ENCODE data around the gene CDH13. TPM values are rescaled to one million over a fixed set of nuclear protein-coding genes. Genes with fewer than 3 reads are reported as not detected.

Gene CDH13
- total and polyA plus RNA-seq, 2 experiments from 2014 or later: 1.6 to 4.4 TPM

DNA sequence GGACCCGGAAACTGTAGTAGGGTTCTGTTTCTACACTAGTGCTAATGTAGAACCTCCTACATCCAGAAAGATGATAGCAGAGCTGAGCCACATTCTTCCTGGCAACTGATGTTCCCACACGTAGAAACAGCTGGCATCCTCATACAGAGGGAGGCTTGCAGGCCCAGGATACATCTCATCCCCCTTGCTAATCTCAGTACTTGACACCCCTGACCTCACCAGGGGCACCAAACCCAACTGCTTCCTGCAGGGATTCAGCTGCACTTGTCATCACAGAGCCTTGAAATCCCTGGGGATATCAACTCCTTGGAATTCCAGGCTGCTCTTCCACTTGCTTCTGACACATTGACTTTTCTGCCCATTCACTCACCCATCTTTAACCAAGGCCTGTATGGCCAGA, 1105.8 kb downstream of the CDH13 start:
- H2AFZ ChIP-seq: no peak overlapping the region
- H3K27ac ChIP-seq (ENCODE audit: low read depth): no peak overlapping the region
- no peak overlapping the region for H3K4me3 ChIP-seq
- H3K4me1 ChIP-seq (ENCODE audit: insufficient read depth): no peaks in the 10 kb centered on the region; the same call in 1 of the 2 replicates
- H3K79me2 ChIP-seq (replicated peaks; ENCODE audit: insufficient read depth): no peaks in the 10 kb centered on the region
- no peaks in the 10 kb centered on the region for H3K4me1 Mint-ChIP-seq
- no peaks in the 10 kb centered on the region for H3K27me3 ChIP-seq (ENCODE audit: insufficient read depth)
- H3K4me2 ChIP-seq: no peak overlapping the region
- no peaks in the 10 kb centered on the region for H3F3A ChIP-seq (replicated peaks; ENCODE audit: low read depth)
- no peak overlapping the region for H3K4me3 Mint-ChIP-seq
- TF ChIP-seq ZNF114 (CRISPR knock-in tag; IDR thresholded peaks at IDR 0.05): no peak
- TF ChIP-seq EZH2 (IDR thresholded peaks at IDR 0.05; ENCODE audit: low read depth, unreplicated experiment): no peak
- no peak for TF ChIP-seq NANOG (IDR thresholded peaks at IDR 0.05; ENCODE audit: borderline replicate concordance)
- no peak for TF ChIP-seq ZNF331 (CRISPR knock-in tag; IDR thresholded peaks at IDR 0.05; ENCODE audit: low read depth)
- TF ChIP-seq POLR2AphosphoS5 (IDR thresholded peaks at IDR 0.05; ENCODE audit: low read depth): no peak
- TF ChIP-seq, protein P1, sequence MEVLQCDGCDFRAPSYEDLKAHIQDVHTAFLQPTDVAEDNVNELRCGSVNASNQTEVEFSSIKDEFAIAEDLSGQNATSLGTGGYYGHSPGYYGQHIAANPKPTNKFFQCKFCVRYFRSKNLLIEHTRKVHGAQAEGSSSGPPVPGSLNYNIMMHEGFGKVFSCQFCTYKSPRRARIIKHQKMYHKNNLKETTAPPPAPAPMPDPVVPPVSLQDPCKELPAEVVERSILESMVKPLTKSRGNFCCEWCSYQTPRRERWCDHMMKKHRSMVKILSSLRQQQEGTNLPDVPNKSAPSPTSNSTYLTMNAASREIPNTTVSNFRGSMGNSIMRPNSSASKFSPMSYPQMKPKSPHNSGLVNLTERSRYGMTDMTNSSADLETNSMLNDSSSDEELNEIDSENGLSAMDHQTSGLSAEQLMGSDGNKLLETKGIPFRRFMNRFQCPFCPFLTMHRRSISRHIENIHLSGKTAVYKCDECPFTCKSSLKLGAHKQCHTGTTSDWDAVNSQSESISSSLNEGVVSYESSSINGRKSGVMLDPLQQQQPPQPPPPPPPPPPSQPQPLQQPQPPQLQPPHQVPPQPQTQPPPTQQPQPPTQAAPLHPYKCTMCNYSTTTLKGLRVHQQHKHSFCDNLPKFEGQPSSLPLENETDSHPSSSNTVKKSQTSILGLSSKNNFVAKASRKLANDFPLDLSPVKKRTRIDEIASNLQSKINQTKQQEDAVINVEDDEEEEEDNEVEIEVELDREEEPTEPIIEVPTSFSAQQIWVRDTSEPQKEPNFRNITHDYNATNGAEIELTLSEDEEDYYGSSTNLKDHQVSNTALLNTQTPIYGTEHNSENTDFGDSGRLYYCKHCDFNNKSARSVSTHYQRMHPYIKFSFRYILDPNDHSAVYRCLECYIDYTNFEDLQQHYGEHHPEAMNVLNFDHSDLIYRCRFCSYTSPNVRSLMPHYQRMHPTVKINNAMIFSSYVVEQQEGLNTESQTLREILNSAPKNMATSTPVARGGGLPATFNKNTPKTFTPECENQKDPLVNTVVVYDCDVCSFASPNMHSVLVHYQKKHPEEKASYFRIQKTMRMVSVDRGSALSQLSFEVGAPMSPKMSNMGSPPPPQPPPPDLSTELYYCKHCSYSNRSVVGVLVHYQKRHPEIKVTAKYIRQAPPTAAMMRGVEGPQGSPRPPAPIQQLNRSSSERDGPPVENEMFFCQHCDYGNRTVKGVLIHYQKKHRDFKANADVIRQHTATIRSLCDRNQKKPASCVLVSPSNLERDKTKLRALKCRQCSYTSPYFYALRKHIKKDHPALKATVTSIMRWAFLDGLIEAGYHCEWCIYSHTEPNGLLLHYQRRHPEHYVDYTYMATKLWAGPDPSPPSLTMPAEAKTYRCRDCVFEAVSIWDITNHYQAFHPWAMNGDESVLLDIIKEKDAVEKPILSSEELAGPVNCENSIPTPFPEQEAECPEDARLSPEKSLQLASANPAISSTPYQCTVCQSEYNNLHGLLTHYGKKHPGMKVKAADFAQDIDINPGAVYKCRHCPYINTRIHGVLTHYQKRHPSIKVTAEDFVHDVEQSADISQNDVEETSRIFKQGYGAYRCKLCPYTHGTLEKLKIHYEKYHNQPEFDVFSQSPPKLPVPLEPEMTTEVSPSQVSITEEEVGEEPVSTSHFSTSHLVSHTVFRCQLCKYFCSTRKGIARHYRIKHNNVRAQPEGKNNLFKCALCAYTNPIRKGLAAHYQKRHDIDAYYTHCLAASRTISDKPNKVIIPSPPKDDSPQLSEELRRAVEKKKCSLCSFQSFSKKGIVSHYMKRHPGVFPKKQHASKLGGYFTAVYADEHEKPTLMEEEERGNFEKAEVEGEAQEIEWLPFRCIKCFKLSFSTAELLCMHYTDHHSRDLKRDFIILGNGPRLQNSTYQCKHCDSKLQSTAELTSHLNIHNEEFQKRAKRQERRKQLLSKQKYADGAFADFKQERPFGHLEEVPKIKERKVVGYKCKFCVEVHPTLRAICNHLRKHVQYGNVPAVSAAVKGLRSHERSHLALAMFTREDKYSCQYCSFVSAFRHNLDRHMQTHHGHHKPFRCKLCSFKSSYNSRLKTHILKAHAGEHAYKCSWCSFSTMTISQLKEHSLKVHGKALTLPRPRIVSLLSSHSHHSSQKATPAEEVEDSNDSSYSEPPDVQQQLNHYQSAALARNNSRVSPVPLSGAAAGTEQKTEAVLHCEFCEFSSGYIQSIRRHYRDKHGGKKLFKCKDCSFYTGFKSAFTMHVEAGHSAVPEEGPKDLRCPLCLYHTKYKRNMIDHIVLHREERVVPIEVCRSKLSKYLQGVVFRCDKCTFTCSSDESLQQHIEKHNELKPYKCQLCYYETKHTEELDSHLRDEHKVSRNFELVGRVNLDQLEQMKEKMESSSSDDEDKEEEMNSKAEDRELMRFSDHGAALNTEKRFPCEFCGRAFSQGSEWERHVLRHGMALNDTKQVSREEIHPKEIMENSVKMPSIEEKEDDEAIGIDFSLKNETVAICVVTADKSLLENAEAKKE (CRISPR knock-in tag; IDR thresholded peaks at IDR 0.05): no peak
- ATAC-seq: no peak
- no peaks in the 10 kb centered on the region for H3K36me3 ChIP-seq (ENCODE audit: insufficient read depth)
- peaks cover 12% of the 10 kb centered on the region; the same call in 2 of the 3 replicates for H3K36me3 Mint-ChIP-seq (ENCODE audit: low read depth)
- H3K9me2 ChIP-seq (ENCODE audit: insufficient read depth): no peaks in the 10 kb centered on the region
- no peaks in the 10 kb centered on the region for H4K20me1 ChIP-seq (replicated peaks; ENCODE audit: insufficient read depth)
- DNase-seq (ENCODE audit: low spot score): no peak
- peaks cover 25% of the 10 kb centered on the region for H3K9me3 Mint-ChIP-seq
- H3K27ac Mint-ChIP-seq: no peak overlapping the region
- H3K27me3 Mint-ChIP-seq (ENCODE audit: insufficient read depth, low read depth, poor library complexity): peaks cover 7% of the 10 kb centered on the region

DNA sequence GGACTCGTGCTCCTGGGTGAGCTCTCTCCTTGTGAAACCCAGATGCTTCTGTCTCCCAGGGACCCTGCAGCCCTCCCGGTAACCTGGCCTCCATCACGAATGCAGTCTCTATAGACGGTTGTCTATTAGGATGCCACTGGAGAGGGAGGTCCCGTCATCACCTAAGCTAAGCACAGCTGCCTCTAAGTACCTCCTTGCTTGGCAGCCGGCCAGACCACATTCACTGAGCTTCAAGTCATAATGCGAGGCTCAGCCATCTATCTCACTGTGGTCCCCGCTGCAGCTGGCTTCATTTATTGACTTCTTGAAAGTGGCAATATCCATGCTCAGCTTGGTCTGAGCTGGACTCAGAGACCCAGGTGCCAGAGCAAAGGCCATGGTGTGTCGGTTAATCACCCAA, 1106.5 kb downstream of the CDH13 start:
- Mint-ChIP-seq H3K4me1 (no peaks in the 10 kb centered on the region), H3K27ac (no peak overlapping the region), H3K4me3 (no peak overlapping the region), H3K9me3 (peaks cover 25% of the 10 kb centered on the region), H3K36me3 (ENCODE audit: low read depth) (peaks cover 12% of the 10 kb centered on the region; the same call in 2 of the 3 replicates), H3K27me3 (ENCODE audit: insufficient read depth, low read depth, poor library complexity) (peaks cover 2% of the 10 kb centered on the region)
- Histone ChIP-seq H3K4me1 (ENCODE audit: insufficient read depth) (no peaks in the 10 kb centered on the region), H3K4me3 (no peak overlapping the region), H3K79me2 (replicated peaks; ENCODE audit: insufficient read depth) (no peaks in the 10 kb centered on the region), H3K27me3 (ENCODE audit: insufficient read depth) (no peaks in the 10 kb centered on the region), H2AFZ (no peak overlapping the region), H3F3A (replicated peaks; ENCODE audit: low read depth) (no peaks in the 10 kb centered on the region), H3K36me3 (ENCODE audit: insufficient read depth) (no peaks in the 10 kb centered on the region), H4K20me1 (replicated peaks; ENCODE audit: insufficient read depth) (no peaks in the 10 kb centered on the region), H3K9me2 (ENCODE audit: insufficient read depth) (no peaks in the 10 kb centered on the region), H3K4me2 (no peak overlapping the region), H3K27ac (ENCODE audit: low read depth) (no peak overlapping the region)
- no peak for ATAC-seq
- DNase-seq (ENCODE audit: low spot score): no peak
- no peak for TF ChIP-seq EZH2 (IDR thresholded peaks at IDR 0.05; ENCODE audit: low read depth, unreplicated experiment)
- TF ChIP-seq, protein P1 (CRISPR knock-in tag; IDR thresholded peaks at IDR 0.05): no peak
- no peak for TF ChIP-seq ZNF331 (CRISPR knock-in tag; IDR thresholded peaks at IDR 0.05; ENCODE audit: low read depth)
- no peak for TF ChIP-seq STAT1 (IDR thresholded peaks at IDR 0.05; ENCODE audit: unreplicated experiment)

All from GM23338 (cell line).